Lung (tissue), 12 donors: ENCODE data around the gene CRNKL1. TPM values are rescaled to one million over a fixed set of nuclear protein-coding genes. Genes with fewer than 3 reads are reported as not detected.

Experiments
- ATAC-seq: fragments of 200-7000 bp; cut with Tn5 transposase; one replicate; pipeline ENCODE4 v1.9.1; 2020; ENCODE audit warnings: moderate number of reproducible peaks; ENCODE audit not compliant: insufficient read depth, low FRiP score
- DNase-seq, 3 donors: peaks; one replicate each; pipeline ENCODE4 v3.0.0-alpha.2; 2013 to 2017
- H3K27ac ChIP-seq, 2 donors: one replicate each; pipeline ENCODE4 v1.5.1; 2013; ENCODE audit warnings: mild to moderate bottlenecking in 2 of 2, moderate library complexity in 2 of 2, control low read depth in 1 of 2, inconsistent platforms in 1 of 2, low read depth in 1 of 2, low read length in 1 of 2
- H3K27me3 ChIP-seq, 3 donors: one replicate each; pipeline ENCODE4 v1.5.1; 2013; ENCODE audit warnings: low read length in 2 of 3; ENCODE audit not compliant: control insufficient read depth in 3 of 3, insufficient read depth in 3 of 3
- H3K36me3 ChIP-seq, 4 donors: one replicate each; pipeline ENCODE4 v1.5.1; 2013; ENCODE audit warnings: low read length in 4 of 4, mild to moderate bottlenecking in 1 of 4, moderate library complexity in 1 of 4; ENCODE audit not compliant: control insufficient read depth in 4 of 4, insufficient read depth in 4 of 4
- H3K4me1 ChIP-seq, 5 donors: one replicate each; pipeline ENCODE4 v1.5.1; 2013; ENCODE audit warnings: low read length in 5 of 5, mild to moderate bottlenecking in 2 of 5, moderate library complexity in 1 of 5; ENCODE audit not compliant: control insufficient read depth in 5 of 5, insufficient read depth in 5 of 5
- H3K4me3 ChIP-seq: one replicate; pipeline ENCODE4 v1.5.1; 2013; ENCODE audit warnings: mild to moderate bottlenecking, control low read depth, moderate library complexity
- H3K9ac ChIP-seq, 2 donors: one replicate each; pipeline ENCODE4 v1.5.1; 2013; ENCODE audit warnings: low read length in 2 of 2, control low read depth in 1 of 2; ENCODE audit not compliant: insufficient read depth in 1 of 2
- H3K9me3 ChIP-seq, 4 donors: one replicate each; pipeline ENCODE4 v1.5.1; 2013; ENCODE audit warnings: low read length in 3 of 4, mild to moderate bottlenecking in 1 of 4, moderate library complexity in 1 of 4; ENCODE audit not compliant: control insufficient read depth in 4 of 4, insufficient read depth in 3 of 4
- WGBS, 2 donors: extraction: QIAGEN DNeasy Blood & Tissue Kit; methylation state at CpG; one replicate each; pipeline ENCODE4 v1.1.7; 2013; 5-methylcytosine and 5-hydroxymethylcytosine counted together
- polyA plus RNA-seq, 2 donors: library from polyadenylated mRNA; stranded (reverse); fragments of 200-250 nt; gene quantifications; one replicate each; pipeline ENCODE4 v1.2.1, GENCODE V29; 2013
- total RNA-seq, 2 donors: library from RNA; depleted of rRNA in 1 of 2; stranded (reverse); fragments of >200 nt in 1 of 2; gene quantifications; one replicate each; pipeline ENCODE4 v1.2.1, GENCODE V29; 2014 to 2021
- TF ChIP-seq, protein P1 (sequence below): IDR thresholded peaks from 2 replicates; pipeline ENCODE4 v1.5.1; 2012; ENCODE audit warnings: mild to moderate bottlenecking; ENCODE audit errors: control extremely low read depth, extremely low read depth
- donor health status: control.
- donor health status: control.
- donor health status: Bipolar disorder and iron deficiency.
- donor health status: healthy.
- donor health status: DM: yes; HTN: yes; CAD: no.

CRNKL1 gene
- total and polyA plus RNA-seq, 4 donors: 11.0 to 39.5 (median 20.4) TPM

GRCh38 chr20:20095114-20095872, 43.0 kb upstream of the CRNKL1 start:
- Histone ChIP-seq H3K36me3 (no peaks in the 10 kb centered on the region), H3K4me1 (peaks cover 0 to 13% (median 2%) of the 10 kb centered on the region in 5 donors), H3K27me3 (no peaks in the 10 kb centered on the region), H3K9ac (no peak overlapping the region), H3K9me3 (no peaks in the 10 kb centered on the region), H3K27ac (no peak overlapping the region), H3K4me3 (no peak overlapping the region)
- ATAC-seq (no peak), DNase-seq (no peak)
- 90 to 92% methylated on average over 10 of the region's 10 CpGs for WGBS, 2 donors
- TF ChIP-seq, protein P1, sequence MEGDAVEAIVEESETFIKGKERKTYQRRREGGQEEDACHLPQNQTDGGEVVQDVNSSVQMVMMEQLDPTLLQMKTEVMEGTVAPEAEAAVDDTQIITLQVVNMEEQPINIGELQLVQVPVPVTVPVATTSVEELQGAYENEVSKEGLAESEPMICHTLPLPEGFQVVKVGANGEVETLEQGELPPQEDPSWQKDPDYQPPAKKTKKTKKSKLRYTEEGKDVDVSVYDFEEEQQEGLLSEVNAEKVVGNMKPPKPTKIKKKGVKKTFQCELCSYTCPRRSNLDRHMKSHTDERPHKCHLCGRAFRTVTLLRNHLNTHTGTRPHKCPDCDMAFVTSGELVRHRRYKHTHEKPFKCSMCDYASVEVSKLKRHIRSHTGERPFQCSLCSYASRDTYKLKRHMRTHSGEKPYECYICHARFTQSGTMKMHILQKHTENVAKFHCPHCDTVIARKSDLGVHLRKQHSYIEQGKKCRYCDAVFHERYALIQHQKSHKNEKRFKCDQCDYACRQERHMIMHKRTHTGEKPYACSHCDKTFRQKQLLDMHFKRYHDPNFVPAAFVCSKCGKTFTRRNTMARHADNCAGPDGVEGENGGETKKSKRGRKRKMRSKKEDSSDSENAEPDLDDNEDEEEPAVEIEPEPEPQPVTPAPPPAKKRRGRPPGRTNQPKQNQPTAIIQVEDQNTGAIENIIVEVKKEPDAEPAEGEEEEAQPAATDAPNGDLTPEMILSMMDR: no peak

- WGBS, 2 donors: 75 to 83% methylated on average over 6 of the region's 6 CpGs
- Histone ChIP-seq H3K4me1 (peaks cover 0 to 6% (median 3%) of the 10 kb centered on the region in 5 donors), H3K9ac (no peak overlapping the region), H3K27me3 (no peaks in the 10 kb centered on the region), H3K4me3 (no peak overlapping the region), H3K9me3 (no peaks in the 10 kb centered on the region), H3K36me3 (no peaks in the 10 kb centered on the region), H3K27ac (no peak overlapping the region)
- TF ChIP-seq, protein P1: no peak
- DNase-seq (no peak), ATAC-seq (no peak)
Measured at GRCh38 chr20:20094410-20094809, 42.1 kb upstream of the CRNKL1 start.

GRCh38 chr20:20092827-20093226, 40.6 kb upstream of the CRNKL1 start:
- H3K36me3 ChIP-seq: no peaks in the 10 kb centered on the region
- no peak overlapping the region for H3K27ac ChIP-seq
- H3K9me3 ChIP-seq: no peaks in the 10 kb centered on the region
- peaks cover 0 to 9% (median 3%) of the 10 kb centered on the region in 5 donors for H3K4me1 ChIP-seq
- H3K9ac ChIP-seq: no peak overlapping the region
- H3K4me3 ChIP-seq: no peak overlapping the region
- 87 to 93% methylated on average over 4 of the region's 4 CpGs for WGBS, 2 donors
- no peaks in the 10 kb centered on the region for H3K27me3 ChIP-seq
- TF ChIP-seq, protein P1: no peak
- ATAC-seq (no peak), DNase-seq (no peak)
